SK-N-SH (cell line): ENCODE data around the gene PNLDC1. TPM values are rescaled to one million over a fixed set of nuclear protein-coding genes. Genes with fewer than 3 reads are reported as not detected.

Experiments used
- CTCF ChIA-PET: fragments of 300-600, 350-600 bp; formaldehyde crosslinking; extraction: SDS; loops from one replicate; lab custom pipeline; 2021; lab: Yijun Ruan, JAX
- POLR2A ChIA-PET: fragments of 350-600 bp; sonication (Branson Sonifier 250); formaldehyde crosslinking; extraction: SDS; loops from one replicate; lab custom pipeline; 2020; ENCODE audit warnings: antibody characterized with exemption, inconsistent platforms; lab: Yijun Ruan, JAX
- DNase-seq: peaks from one replicate; pipeline ENCODE4 v3.0.0; 2012
- H2AFZ ChIP-seq: fragments of 200-600 bp; sonication (generic); 2 replicates; pipeline ENCODE4 v1.8.1; 2016; ENCODE audit warnings: antibody characterized with exemption, mild to moderate bottlenecking, low read depth
- H3F3A ChIP-seq: fragments of 200-600 bp; sonication (generic); replicated peaks from 2 replicates; pipeline ENCODE3; 2016; ENCODE audit warnings: antibody characterized with exemption, mild to moderate bottlenecking; ENCODE audit not compliant: insufficient read depth
- H3K27ac ChIP-seq, 2 experiments: fragments of 200-500 bp in 1 of 2; fragments of 200-600 bp in 1 of 2; sonication (Bioruptor generic) in 1 of 2; sonication (generic), shearing (Covaris generic) in 1 of 2; 2 replicates each; pipeline versions ENCODE4 v1.5.1 to v1.6.1; 2014 to 2016; ENCODE audit warnings: low read depth in 2 of 2, inconsistent platforms in 1 of 2, low read length in 1 of 2, mild to moderate bottlenecking in 1 of 2, mixed read lengths in 1 of 2
- H3K27me3 ChIP-seq: fragments of 200-600 bp; sonication (generic), shearing (Covaris generic); 2 replicates; pipeline ENCODE4 v1.6.1; 2016; ENCODE audit warnings: mixed run types; ENCODE audit not compliant: insufficient read depth
- H3K36me3 ChIP-seq, 2 experiments: fragments of 200-500 bp in 1 of 2; fragments of 200-600 bp in 1 of 2; sonication (Bioruptor generic) in 1 of 2; sonication (generic) in 1 of 2; replicated peaks in 1 of 2; 2 replicates each; pipeline versions ENCODE3 to v1.5.1; 2014 to 2016; ENCODE audit warnings: low read length in 1 of 2, mild to moderate bottlenecking in 1 of 2; ENCODE audit not compliant: insufficient read depth in 2 of 2, control insufficient read depth in 1 of 2
- H3K4me1 ChIP-seq, 2 experiments: fragments of 200-500 bp in 1 of 2; fragments of 200-600 bp in 1 of 2; sonication (Bioruptor generic) in 1 of 2; sonication (generic), shearing (Covaris generic) in 1 of 2; 2 replicates each; pipeline versions ENCODE4 v1.5.1 to v1.6.1; 2014 to 2016; ENCODE audit warnings: low read depth in 1 of 2, low read length in 1 of 2, mixed run types in 1 of 2; ENCODE audit not compliant: insufficient read depth in 2 of 2, control insufficient read depth in 1 of 2
- H3K4me2 ChIP-seq: fragments of 200-600 bp; sonication (generic), shearing (Covaris generic); 2 replicates; pipeline ENCODE4 v1.6.1; 2017; ENCODE audit warnings: mixed run types
- H3K4me3 ChIP-seq, 2 experiments: fragments of 200-500 bp in 1 of 2; fragments of 200-600 bp in 1 of 2; sonication (Bioruptor generic) in 1 of 2; sonication (generic), shearing (Covaris generic) in 1 of 2; 2 replicates each; pipeline versions ENCODE4 v1.5.1 to v1.8.1; 2014 to 2016; ENCODE audit warnings: low read depth in 2 of 2, inconsistent platforms in 1 of 2, low read length in 1 of 2, mild to moderate bottlenecking in 1 of 2, mixed read lengths in 1 of 2, moderate library complexity in 1 of 2
- H3K79me2 ChIP-seq: fragments of 200-600 bp; sonication (generic); 2 replicates; pipeline ENCODE4 v1.8.1; 2017; ENCODE audit warnings: mild to moderate bottlenecking; ENCODE audit not compliant: insufficient read depth
- H3K9ac ChIP-seq: fragments of 200-600 bp; sonication (generic); 2 replicates; pipeline ENCODE4 v1.6.1; 2017; ENCODE audit warnings: mixed run types
- H3K9me2 ChIP-seq: fragments of 200-600 bp; sonication (generic); 2 replicates; pipeline ENCODE4 v1.6.1; 2017; ENCODE audit warnings: mixed run types
- H3K9me3 ChIP-seq: fragments of 200-600 bp; sonication (generic); 2 replicates; pipeline ENCODE4 v1.6.1; 2017; ENCODE audit warnings: mixed run types, mild to moderate bottlenecking, moderate library complexity
- H4K20me1 ChIP-seq: fragments of 200-600 bp; sonication (generic); 2 replicates; pipeline ENCODE4 v1.6.1; 2017; ENCODE audit warnings: mild to moderate bottlenecking, mixed run types; ENCODE audit not compliant: insufficient read depth
- CHD2 ChIP-seq: fragments of 150-350 bp; IDR thresholded peaks from 2 replicates; pipeline ENCODE4 v1.6.1; 2018; ENCODE audit warnings: low read length; ENCODE audit not compliant: partially characterized antibody
- ELF1 ChIP-seq: IDR thresholded peaks from 2 replicates; pipeline ENCODE4 v1.4.0; 2012
- EZH2phosphoT487 ChIP-seq: fragments of 200-600 bp; sonication (generic); IDR thresholded peaks from 2 replicates; pipeline ENCODE4 v1.6.1; 2017; ENCODE audit warnings: low read depth, mixed run types, mild to moderate bottlenecking, antibody characterized with exemption, moderate library complexity, borderline replicate concordance
- FOSL2 ChIP-seq: IDR thresholded peaks from 2 replicates; pipeline ENCODE4 v1.4.0; 2012; ENCODE audit warnings: low read depth, mild to moderate bottlenecking, moderate library complexity, borderline replicate concordance
- FOXJ3 ChIP-seq: sonication (generic); formaldehyde crosslinking; IDR thresholded peaks from 2 replicates; pipeline ENCODE4 v1.5.1; 2020; ENCODE audit warnings: mild to moderate bottlenecking, missing genetic modification reagents
- FOXM1 ChIP-seq: IDR thresholded peaks from 2 replicates; pipeline ENCODE4 v1.4.0; 2012; ENCODE audit warnings: low read depth, mild to moderate bottlenecking
- GABPA ChIP-seq: IDR thresholded peaks from 2 replicates; pipeline ENCODE4 v1.4.0; 2012; ENCODE audit warnings: low read depth, mild to moderate bottlenecking
- NFIC ChIP-seq: IDR thresholded peaks from 2 replicates; pipeline ENCODE4 v1.4.0; 2012; ENCODE audit warnings: borderline replicate concordance
- NRF1 ChIP-seq: IDR thresholded peaks from 2 replicates; pipeline ENCODE4 v1.6.1; 2012; ENCODE audit warnings: low read depth, mild to moderate bottlenecking, low read length
- POLR2AphosphoS5 ChIP-seq: IDR thresholded peaks from 2 replicates; pipeline ENCODE4 v1.6.1; 2012; ENCODE audit warnings: low read depth, low read length
- RAD21 ChIP-seq: IDR thresholded peaks from 2 replicates; pipeline ENCODE4 v1.6.1; 2012; ENCODE audit warnings: mild to moderate bottlenecking, low read length
- RCOR1 ChIP-seq: fragments of 150-350 bp; IDR thresholded peaks from 2 replicates; pipeline ENCODE4 v1.6.1; 2017; ENCODE audit warnings: antibody characterized with exemption, low read length
- RXRA ChIP-seq: IDR thresholded peaks from 2 replicates; pipeline ENCODE4 v1.4.0; 2012; ENCODE audit warnings: low read depth, mild to moderate bottlenecking, borderline replicate concordance
- SIN3A ChIP-seq: IDR thresholded peaks from 2 replicates; pipeline ENCODE4 v1.6.1; 2012; ENCODE audit warnings: low read depth, mild to moderate bottlenecking, low read length, moderate library complexity, borderline replicate concordance
- SMC3 ChIP-seq: IDR thresholded peaks from 2 replicates; pipeline ENCODE4 v1.6.1; 2012; ENCODE audit warnings: low read depth, low read length, improper control_type of control experiment
- TCF12 ChIP-seq: IDR thresholded peaks from 2 replicates; pipeline ENCODE4 v1.4.0; 2012
- TEAD4 ChIP-seq: IDR thresholded peaks from 2 replicates; pipeline ENCODE4 v1.4.0; 2012; ENCODE audit warnings: mild to moderate bottlenecking, borderline replicate concordance; ENCODE audit not compliant: insufficient read depth
- YY1 ChIP-seq: IDR thresholded peaks from 2 replicates; pipeline ENCODE4 v1.4.0; 2012; ENCODE audit warnings: low read depth, mild to moderate bottlenecking
- WGBS: methylation state at CpG from one replicate; pipeline ENCODE4 v1.1.6; 2017; ENCODE audit warnings: low lambda C conversion rate; 5-methylcytosine and 5-hydroxymethylcytosine counted together
- polyA plus RNA-seq, 3 experiments: library from polyadenylated mRNA; depleted of rRNA; stranded (reverse); fragments of >200 nt; gene quantifications; 2 replicates each; pipeline ENCODE4 v1.2.3, GENCODE V29; 2012
- TF ChIP-seq, protein P1 (sequence below): IDR thresholded peaks from 2 replicates; pipeline ENCODE4 v1.6.1; 2012; ENCODE audit warnings: mild to moderate bottlenecking, low read depth, low read length, moderate library complexity
- TF ChIP-seq, protein P2 (sequence below): fragments of 150-350 bp; IDR thresholded peaks from 2 replicates; pipeline ENCODE4 v1.6.1; 2017; ENCODE audit warnings: antibody characterized with exemption, low read length, low read depth, borderline replicate concordance
- TF ChIP-seq, protein P3 (sequence below): IDR thresholded peaks from 2 replicates; pipeline ENCODE4; 2012
- TF ChIP-seq, protein P4 (sequence below): IDR thresholded peaks from 2 replicates; pipeline ENCODE4 v1.4.0; 2012; ENCODE audit warnings: low read depth, borderline replicate concordance
- TF ChIP-seq, protein P5 (sequence below): fragments of 200-600 bp; sonication (generic); IDR thresholded peaks from 2 replicates; pipeline ENCODE4 v1.6.1; 2017; ENCODE audit warnings: antibody characterized with exemption, mild to moderate bottlenecking, moderate library complexity

The PNLDC1 gene
- polyA plus RNA-seq, 1 of the 3 experiments (the other 2 are of a cell fraction): not detected

DNA sequence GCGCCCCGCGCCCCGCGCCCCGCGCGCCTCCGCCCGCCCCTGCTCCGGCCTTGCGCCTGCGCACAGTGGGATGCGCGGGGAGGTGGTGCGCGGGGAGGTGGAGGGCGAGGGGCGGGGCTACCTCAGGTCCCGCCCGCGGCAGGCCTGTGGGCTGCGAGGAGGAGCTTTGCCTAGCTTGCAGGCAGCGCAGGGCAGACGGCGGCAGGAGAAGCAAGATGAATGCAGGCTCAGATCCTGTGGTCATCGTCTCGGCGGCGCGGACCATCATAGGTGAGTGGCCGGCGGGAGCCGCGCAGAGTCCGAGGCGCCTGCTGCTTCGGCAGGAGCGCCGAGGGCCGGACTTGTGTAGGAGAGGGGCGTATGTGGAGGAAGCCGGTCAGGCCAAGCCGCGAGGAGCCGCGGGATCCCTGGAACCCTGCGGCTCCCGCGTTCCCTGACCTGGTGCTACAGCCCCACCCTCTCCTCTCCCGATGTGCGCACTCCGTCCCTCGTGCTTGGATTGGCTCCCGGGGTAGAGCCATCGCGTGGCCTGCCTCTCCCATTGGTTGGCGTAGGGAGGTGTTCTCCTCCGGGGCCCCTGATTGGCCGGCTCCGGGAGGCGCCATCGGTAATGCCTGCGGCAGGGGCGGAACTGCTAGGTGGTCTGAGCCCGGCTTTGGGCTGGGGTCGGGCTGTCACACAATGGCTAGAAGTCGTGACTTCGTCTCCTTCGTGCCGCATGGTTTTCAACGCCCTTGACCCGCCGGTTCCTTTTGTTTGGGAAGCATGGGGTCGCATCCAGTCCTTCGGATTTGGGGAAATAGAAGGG, 38.0 kb upstream of the PNLDC1 start, which contains the start of gene ACAT2:
TSS of gene ACAT2 (plus strand) at position 173 of the 808 bp plus-strand sequence. CDS start at position 216, 43 bp downstream.
- H3K79me2 ChIP-seq: peaks cover 23% of the 10 kb centered on the region
- 0% methylated on average over 2 of the region's 76 CpGs for WGBS
- H2AFZ ChIP-seq: peak within 1 kb of the TSS; percentile 95
- ChIA-PET POLR2A (interaction anchor here (0.6 to 2.3 kb wide), 3 partner anchors 25 to 35 kb away, joined by 3 to 11 read pairs (median 11); partner anchors contain the start of genes MRPL18, TCP1 and WTAP), CTCF (interaction anchor here (1.1 kb wide), 1 partner anchor 33 kb away, joined by 3 read pairs; no protein-coding TSS in a partner anchor)
- peak within 1 kb of the TSS; percentile 87 for H3K9ac ChIP-seq
- H3K9me2 ChIP-seq: no peaks in the 10 kb centered on the region
- peak; percentile 99 for DNase-seq
- peak within 1 kb of the TSS; percentile 75 to 85 for H3K4me3 ChIP-seq
- peaks cover 32 to 44% of the 10 kb centered on the region in 2 experiments for H3K36me3 ChIP-seq
- peaks cover 37% of the 10 kb centered on the region for H3F3A ChIP-seq
- H3K4me2 ChIP-seq: peak within 1 kb of the TSS; percentile 99
- H3K27ac ChIP-seq: peak within 1 kb of the TSS; percentile 94 to 97
- H3K9me3 ChIP-seq: no peaks in the 10 kb centered on the region
- H4K20me1 ChIP-seq: no peaks in the 10 kb centered on the region
- peaks cover 13 to 20% of the 10 kb centered on the region in 2 experiments for H3K4me1 ChIP-seq
- H3K27me3 ChIP-seq: no peaks in the 10 kb centered on the region
- TF ChIP-seq TCF12: no peak
- no peak for TF ChIP-seq ELF1
- no peak for TF ChIP-seq RXRA
- no peak for TF ChIP-seq SMC3
- TF ChIP-seq RCOR1: no peak
- no peak for TF ChIP-seq EZH2phosphoT487
- no peak for TF ChIP-seq RAD21
- TF ChIP-seq, protein P1, sequence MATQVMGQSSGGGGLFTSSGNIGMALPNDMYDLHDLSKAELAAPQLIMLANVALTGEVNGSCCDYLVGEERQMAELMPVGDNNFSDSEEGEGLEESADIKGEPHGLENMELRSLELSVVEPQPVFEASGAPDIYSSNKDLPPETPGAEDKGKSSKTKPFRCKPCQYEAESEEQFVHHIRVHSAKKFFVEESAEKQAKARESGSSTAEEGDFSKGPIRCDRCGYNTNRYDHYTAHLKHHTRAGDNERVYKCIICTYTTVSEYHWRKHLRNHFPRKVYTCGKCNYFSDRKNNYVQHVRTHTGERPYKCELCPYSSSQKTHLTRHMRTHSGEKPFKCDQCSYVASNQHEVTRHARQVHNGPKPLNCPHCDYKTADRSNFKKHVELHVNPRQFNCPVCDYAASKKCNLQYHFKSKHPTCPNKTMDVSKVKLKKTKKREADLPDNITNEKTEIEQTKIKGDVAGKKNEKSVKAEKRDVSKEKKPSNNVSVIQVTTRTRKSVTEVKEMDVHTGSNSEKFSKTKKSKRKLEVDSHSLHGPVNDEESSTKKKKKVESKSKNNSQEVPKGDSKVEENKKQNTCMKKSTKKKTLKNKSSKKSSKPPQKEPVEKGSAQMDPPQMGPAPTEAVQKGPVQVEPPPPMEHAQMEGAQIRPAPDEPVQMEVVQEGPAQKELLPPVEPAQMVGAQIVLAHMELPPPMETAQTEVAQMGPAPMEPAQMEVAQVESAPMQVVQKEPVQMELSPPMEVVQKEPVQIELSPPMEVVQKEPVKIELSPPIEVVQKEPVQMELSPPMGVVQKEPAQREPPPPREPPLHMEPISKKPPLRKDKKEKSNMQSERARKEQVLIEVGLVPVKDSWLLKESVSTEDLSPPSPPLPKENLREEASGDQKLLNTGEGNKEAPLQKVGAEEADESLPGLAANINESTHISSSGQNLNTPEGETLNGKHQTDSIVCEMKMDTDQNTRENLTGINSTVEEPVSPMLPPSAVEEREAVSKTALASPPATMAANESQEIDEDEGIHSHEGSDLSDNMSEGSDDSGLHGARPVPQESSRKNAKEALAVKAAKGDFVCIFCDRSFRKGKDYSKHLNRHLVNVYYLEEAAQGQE: no peak
- TF ChIP-seq YY1: no peak
- peak; percentile 49 for TF ChIP-seq CHD2
- TF ChIP-seq, protein P2, sequence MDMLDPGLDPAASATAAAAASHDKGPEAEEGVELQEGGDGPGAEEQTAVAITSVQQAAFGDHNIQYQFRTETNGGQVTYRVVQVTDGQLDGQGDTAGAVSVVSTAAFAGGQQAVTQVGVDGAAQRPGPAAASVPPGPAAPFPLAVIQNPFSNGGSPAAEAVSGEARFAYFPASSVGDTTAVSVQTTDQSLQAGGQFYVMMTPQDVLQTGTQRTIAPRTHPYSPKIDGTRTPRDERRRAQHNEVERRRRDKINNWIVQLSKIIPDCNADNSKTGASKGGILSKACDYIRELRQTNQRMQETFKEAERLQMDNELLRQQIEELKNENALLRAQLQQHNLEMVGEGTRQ: no peak
- TF ChIP-seq, protein P3, sequence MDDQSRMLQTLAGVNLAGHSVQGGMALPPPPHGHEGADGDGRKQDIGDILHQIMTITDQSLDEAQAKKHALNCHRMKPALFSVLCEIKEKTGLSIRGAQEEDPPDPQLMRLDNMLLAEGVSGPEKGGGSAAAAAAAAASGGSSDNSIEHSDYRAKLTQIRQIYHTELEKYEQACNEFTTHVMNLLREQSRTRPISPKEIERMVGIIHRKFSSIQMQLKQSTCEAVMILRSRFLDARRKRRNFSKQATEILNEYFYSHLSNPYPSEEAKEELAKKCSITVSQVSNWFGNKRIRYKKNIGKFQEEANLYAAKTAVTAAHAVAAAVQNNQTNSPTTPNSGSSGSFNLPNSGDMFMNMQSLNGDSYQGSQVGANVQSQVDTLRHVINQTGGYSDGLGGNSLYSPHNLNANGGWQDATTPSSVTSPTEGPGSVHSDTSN: no peak
- no peak for TF ChIP-seq GABPA
- TF ChIP-seq FOSL2: no peak
- TF ChIP-seq SIN3A: no peak; the same call in 1 of the 2 replicates
- TF ChIP-seq, protein P4, sequence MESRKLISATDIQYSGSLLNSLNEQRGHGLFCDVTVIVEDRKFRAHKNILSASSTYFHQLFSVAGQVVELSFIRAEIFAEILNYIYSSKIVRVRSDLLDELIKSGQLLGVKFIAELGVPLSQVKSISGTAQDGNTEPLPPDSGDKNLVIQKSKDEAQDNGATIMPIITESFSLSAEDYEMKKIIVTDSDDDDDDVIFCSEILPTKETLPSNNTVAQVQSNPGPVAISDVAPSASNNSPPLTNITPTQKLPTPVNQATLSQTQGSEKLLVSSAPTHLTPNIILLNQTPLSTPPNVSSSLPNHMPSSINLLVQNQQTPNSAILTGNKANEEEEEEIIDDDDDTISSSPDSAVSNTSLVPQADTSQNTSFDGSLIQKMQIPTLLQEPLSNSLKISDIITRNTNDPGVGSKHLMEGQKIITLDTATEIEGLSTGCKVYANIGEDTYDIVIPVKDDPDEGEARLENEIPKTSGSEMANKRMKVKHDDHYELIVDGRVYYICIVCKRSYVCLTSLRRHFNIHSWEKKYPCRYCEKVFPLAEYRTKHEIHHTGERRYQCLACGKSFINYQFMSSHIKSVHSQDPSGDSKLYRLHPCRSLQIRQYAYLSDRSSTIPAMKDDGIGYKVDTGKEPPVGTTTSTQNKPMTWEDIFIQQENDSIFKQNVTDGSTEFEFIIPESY: no peak
- TF ChIP-seq NRF1: peak; percentile 92
- no peak for TF ChIP-seq TEAD4
- TF ChIP-seq, protein P5, sequence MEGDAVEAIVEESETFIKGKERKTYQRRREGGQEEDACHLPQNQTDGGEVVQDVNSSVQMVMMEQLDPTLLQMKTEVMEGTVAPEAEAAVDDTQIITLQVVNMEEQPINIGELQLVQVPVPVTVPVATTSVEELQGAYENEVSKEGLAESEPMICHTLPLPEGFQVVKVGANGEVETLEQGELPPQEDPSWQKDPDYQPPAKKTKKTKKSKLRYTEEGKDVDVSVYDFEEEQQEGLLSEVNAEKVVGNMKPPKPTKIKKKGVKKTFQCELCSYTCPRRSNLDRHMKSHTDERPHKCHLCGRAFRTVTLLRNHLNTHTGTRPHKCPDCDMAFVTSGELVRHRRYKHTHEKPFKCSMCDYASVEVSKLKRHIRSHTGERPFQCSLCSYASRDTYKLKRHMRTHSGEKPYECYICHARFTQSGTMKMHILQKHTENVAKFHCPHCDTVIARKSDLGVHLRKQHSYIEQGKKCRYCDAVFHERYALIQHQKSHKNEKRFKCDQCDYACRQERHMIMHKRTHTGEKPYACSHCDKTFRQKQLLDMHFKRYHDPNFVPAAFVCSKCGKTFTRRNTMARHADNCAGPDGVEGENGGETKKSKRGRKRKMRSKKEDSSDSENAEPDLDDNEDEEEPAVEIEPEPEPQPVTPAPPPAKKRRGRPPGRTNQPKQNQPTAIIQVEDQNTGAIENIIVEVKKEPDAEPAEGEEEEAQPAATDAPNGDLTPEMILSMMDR: no peak
- TF ChIP-seq FOXM1: no peak
- no peak for TF ChIP-seq FOXJ3 (CRISPR knock-in tag)
- no peak for TF ChIP-seq NFIC
- peak; percentile 57; the same call in 1 of the 2 replicates for TF ChIP-seq POLR2AphosphoS5
